IMR-90 (cell line): Measurements from ENCODE around the gene KRT77. TPM values are rescaled to one million over a fixed set of nuclear protein-coding genes. Genes with fewer than 3 reads are reported as not detected.

Source experiments
- ATAC-seq: fragments of 200-7000 bp; cut with Tn5 transposase; 2 replicates; pipeline ENCODE4 v1.9.1; 2020; ENCODE audit warnings: low read depth, mild to moderate bottlenecking, moderate library complexity
- BruUV-seq: library from RNA; stranded (reverse); fragments of 400-500 nt; replicated peaks from 2 replicates; lab custom pipeline; 2021; lab: Mats Ljungman, UMichigan
- CTCF ChIA-PET: fragments of 300-600 bp; formaldehyde crosslinking; extraction: SDS; loops from one replicate; lab custom pipeline; 2021; ENCODE audit warnings: antibody characterized with exemption; lab: Yijun Ruan, JAX
- POLR2A ChIA-PET: fragments of 300-600 bp; sonication (Branson Sonifier 250); formaldehyde crosslinking; loops from one replicate; lab custom pipeline; 2022; ENCODE audit warnings: antibody characterized with exemption; ENCODE audit not compliant: unreplicated experiment; lab: Charles Lee
- DNase-seq: peaks from one replicate; pipeline ENCODE4 v3.0.0; 2013
- H2AFZ ChIP-seq: replicated peaks from 2 replicates; pipeline ENCODE3; 2013; ENCODE audit warnings: low read length, mild to moderate bottlenecking; ENCODE audit not compliant: poor library complexity
- H2AK5ac ChIP-seq: 2 replicates; pipeline ENCODE4 v1.6.1; 2013; ENCODE audit warnings: low read depth, low read length, inconsistent platforms
- H2AK9ac ChIP-seq: replicated peaks from 2 replicates; pipeline ENCODE3; 2013; ENCODE audit warnings: mild to moderate bottlenecking, low read depth, low read length, moderate library complexity; ENCODE audit not compliant: poor library complexity
- H2BK120ac ChIP-seq: 2 replicates; pipeline ENCODE4 v1.6.1; 2013; ENCODE audit warnings: low read depth, low read length, inconsistent platforms
- H2BK15ac ChIP-seq: 3 replicates; pipeline ENCODE4 v1.6.1; 2013; ENCODE audit warnings: low read depth, low read length, inconsistent platforms
- H2BK20ac ChIP-seq: 2 replicates; pipeline ENCODE4 v1.6.1; 2013; ENCODE audit warnings: low read depth, mild to moderate bottlenecking, inconsistent platforms, low read length, moderate library complexity
- H2BK5ac ChIP-seq: 2 replicates; pipeline ENCODE4 v1.6.1; 2013; ENCODE audit warnings: mild to moderate bottlenecking, low read depth, low read length, inconsistent platforms; ENCODE audit not compliant: poor library complexity, severe bottlenecking
- H3K14ac ChIP-seq: replicated peaks from 2 replicates; pipeline ENCODE4 v1.6.1; 2013; ENCODE audit warnings: low read depth, low read length, inconsistent platforms
- H3K18ac ChIP-seq: 2 replicates; pipeline ENCODE4 v1.6.1; 2013; ENCODE audit warnings: low read depth, low read length, control low read depth
- H3K23ac ChIP-seq: 2 replicates; pipeline ENCODE4 v1.6.1; 2013; ENCODE audit warnings: low read depth, low read length, inconsistent platforms
- H3K27ac ChIP-seq: 2 replicates; pipeline ENCODE4 v1.5.1; 2013; ENCODE audit warnings: mild to moderate bottlenecking, control low read depth, low read length; ENCODE audit not compliant: insufficient read depth
- H3K27me3 ChIP-seq: 2 replicates; pipeline ENCODE4 v1.6.1; 2013; ENCODE audit warnings: low read length; ENCODE audit not compliant: control insufficient read depth, insufficient read depth
- H3K36me3 ChIP-seq: 2 replicates; pipeline ENCODE4 v1.6.1; 2013; ENCODE audit warnings: low read length, mixed read lengths; ENCODE audit not compliant: control insufficient read depth, insufficient read depth
- H3K4ac ChIP-seq: 2 replicates; pipeline ENCODE4 v1.6.1; 2013; ENCODE audit warnings: low read depth, low read length, inconsistent platforms
- H3K4me1 ChIP-seq: 2 replicates; pipeline ENCODE4 v1.6.1; 2013; ENCODE audit warnings: low read length, mixed read lengths; ENCODE audit not compliant: control insufficient read depth, insufficient read depth
- H3K4me2 ChIP-seq: 2 replicates; pipeline ENCODE4 v1.6.1; 2013; ENCODE audit warnings: low read depth, mild to moderate bottlenecking, control low read depth, low read length, moderate library complexity
- H3K4me3 ChIP-seq: 2 replicates; pipeline ENCODE4 v1.5.1; 2013; ENCODE audit warnings: low read depth, mild to moderate bottlenecking, control low read depth, low read length, moderate library complexity; ENCODE audit not compliant: insufficient read depth
- H3K56ac ChIP-seq: 2 replicates; pipeline ENCODE4 v1.6.1; 2013; ENCODE audit warnings: low read length, inconsistent platforms; ENCODE audit not compliant: insufficient read depth; ENCODE audit errors: extremely low read depth
- H3K79me1 ChIP-seq, 2 experiments: 2 replicates each; pipeline ENCODE4 v1.6.1; 2013; ENCODE audit warnings: low read length in 2 of 2, inconsistent platforms in 1 of 2, low read depth in 1 of 2
- H3K9ac ChIP-seq: 2 replicates; pipeline ENCODE4 v1.6.1; 2013; ENCODE audit warnings: low read depth, low read length, control low read depth
- H3K9me1 ChIP-seq: 2 replicates; pipeline ENCODE4 v1.6.1; 2013; ENCODE audit warnings: low read length, inconsistent platforms; ENCODE audit not compliant: insufficient read depth
- H3K9me3 ChIP-seq: 2 replicates; pipeline ENCODE4 v1.6.1; 2013; ENCODE audit warnings: low read length; ENCODE audit not compliant: control insufficient read depth, insufficient read depth
- H4K20me1 ChIP-seq: 2 replicates; pipeline ENCODE4 v1.6.1; 2013; ENCODE audit warnings: low read length, inconsistent platforms; ENCODE audit not compliant: insufficient read depth
- H4K5ac ChIP-seq: 2 replicates; pipeline ENCODE4 v1.6.1; 2013; ENCODE audit warnings: mild to moderate bottlenecking, low read depth, low read length, control low read depth
- H4K8ac ChIP-seq, 2 experiments: 2 replicates each; pipeline ENCODE4 v1.6.1; 2013; ENCODE audit warnings: low read depth in 2 of 2, low read length in 2 of 2, control low read depth in 1 of 2, inconsistent platforms in 1 of 2
- H4K91ac ChIP-seq: 2 replicates; pipeline ENCODE4 v1.6.1; 2013; ENCODE audit warnings: low read depth, low read length, inconsistent platforms; ENCODE audit not compliant: insufficient read depth
- MAZ ChIP-seq: IDR thresholded peaks from 2 replicates; pipeline ENCODE4 v1.6.1; 2012; ENCODE audit warnings: low read depth, mild to moderate bottlenecking, low read length, improper control_type of control experiment, moderate library complexity, borderline replicate concordance
- NFE2L2 ChIP-seq: fragments of 150-350 bp; IDR thresholded peaks from 2 replicates; pipeline ENCODE4 v1.6.1; 2016; ENCODE audit warnings: low read depth, mild to moderate bottlenecking, low read length
- USF2 ChIP-seq: fragments of 150-350 bp; IDR thresholded peaks from 2 replicates; pipeline ENCODE4 v1.6.1; 2017; ENCODE audit warnings: mild to moderate bottlenecking, antibody characterized with exemption, low read length, low read depth
- WGBS, 2 experiments: methylation state at CpG; one replicate each; pipeline versions ENCODE4 v1.1.5 to v1.1.7; 2013; ENCODE audit warnings: missing lambda C conversion rate in 2 of 2; ENCODE audit not compliant: insufficient read length in 1 of 2; ENCODE audit errors: extremely low coverage in 2 of 2; 5-methylcytosine and 5-hydroxymethylcytosine counted together
- dilution Hi-C: fragments of 300-500 bp; cut with HindIII; formaldehyde crosslinking; loops from one replicate; pipeline ENCODE4 v1.14.3; 2018; ENCODE audit warnings: low sequenced_read_pairs; ENCODE audit not compliant: unreplicated experiment
- in situ Hi-C: fragments of 300-500 bp; cut with MboI; formaldehyde crosslinking; loops from 3 replicates; pipeline ENCODE4 v1.14.3; 2019; ENCODE audit warnings: low sequenced_read_pairs, inconsistent platforms, mixed read lengths
- intact Hi-C: fragments of 100-400 bp; cut with micrococcal nuclease; formaldehyde crosslinking; loops from 2 replicates; pipeline ENCODE4 v1.10.0; 2022
- polyA plus RNA-seq, 3 experiments: library from polyadenylated mRNA; depleted of rRNA; stranded (reverse); fragments of >200 nt; gene quantifications; 2 replicates each; pipeline ENCODE4 v1.2.3, GENCODE V29; 2012; ENCODE audit warnings: low replicate concordance in 1 of 3
- total RNA-seq: library from RNA; depleted of rRNA; stranded (reverse); fragments of >200 nt; gene quantifications from 2 replicates; pipeline ENCODE4 v1.2.3, GENCODE V29; 2012

The KRT77 gene
- total and polyA plus RNA-seq, 2 of the 4 experiments (the other 2 are of a cell fraction) = not detected

GRCh38 chr12:52661668-52662067 is 41.7 kb downstream of the KRT77 start:
- WGBS, 2 experiments = no CpG with 5 or more reads among the region's 3 CpGs
- peaks cover 22% of the 10 kb centered on the region for H3K27me3 ChIP-seq
- H2AFZ ChIP-seq = no peak overlapping the region

More at GRCh38 chr12:52661668-52662067, 41.7 kb downstream of the KRT77 start:
- no peak overlapping the region for H2AK5ac ChIP-seq
- no peak overlapping the region for H3K4me3 ChIP-seq
- H4K91ac ChIP-seq = no peak overlapping the region
- H2AK9ac ChIP-seq = no peak overlapping the region
- H3K18ac ChIP-seq = no peak overlapping the region
- no peaks in the 10 kb centered on the region for H3K9me1 ChIP-seq
- DNase-seq (no peak), ATAC-seq (no peak)
- no peak overlapping the region for H2BK20ac ChIP-seq
- no peak overlapping the region for H3K4ac ChIP-seq
- H4K8ac ChIP-seq = no peak overlapping the region
- no peak overlapping the region for H3K23ac ChIP-seq
- H3K9ac ChIP-seq = no peak overlapping the region
- BruUV-seq = no TSS peak
- H3K36me3 ChIP-seq = no peaks in the 10 kb centered on the region
- H2BK120ac ChIP-seq = no peak overlapping the region
- TF ChIP-seq MAZ = no peak
- TF ChIP-seq NFE2L2 = no peak
- TF ChIP-seq USF2 = no peak
- no peak overlapping the region for H2BK5ac ChIP-seq
- H4K20me1 ChIP-seq = no peaks in the 10 kb centered on the region
- no peak overlapping the region for H2BK15ac ChIP-seq
- H3K56ac ChIP-seq = no peak overlapping the region
- H3K79me1 ChIP-seq = no peaks in the 10 kb centered on the region
- dilution Hi-C loops = no loop called here
- no peak overlapping the region for H3K14ac ChIP-seq
- H4K5ac ChIP-seq = no peak overlapping the region
- H3K9me3 ChIP-seq = no peaks in the 10 kb centered on the region
- no peaks in the 10 kb centered on the region for H3K4me1 ChIP-seq
- CTCF ChIA-PET = no interaction called here
- in situ Hi-C loops = no loop called here
- intact Hi-C loops = no loop called here
- POLR2A ChIA-PET = no interaction called here
- no peak overlapping the region for H3K27ac ChIP-seq
- H3K4me2 ChIP-seq = no peak overlapping the region
